IMR-90 (cell line): ENCODE measurements around the gene SLC6A13. TPM values are rescaled to one million over a fixed set of nuclear protein-coding genes. Genes with fewer than 3 reads are reported as not detected.

Experiments
- ATAC-seq: fragments of 200-7000 bp; cut with Tn5 transposase; 2 replicates; pipeline ENCODE4 v1.9.1; 2020; ENCODE audit warnings: low read depth, mild to moderate bottlenecking, moderate library complexity
- BruUV-seq: library from RNA; stranded (reverse); fragments of 400-500 nt; replicated peaks from 2 replicates; lab custom pipeline; 2021; lab: Mats Ljungman, UMichigan
- CTCF ChIA-PET: fragments of 300-600 bp; formaldehyde crosslinking; extraction: SDS; loops from one replicate; lab custom pipeline; 2021; ENCODE audit warnings: antibody characterized with exemption; lab: Yijun Ruan, JAX
- POLR2A ChIA-PET: fragments of 300-600 bp; sonication (Branson Sonifier 250); formaldehyde crosslinking; loops from one replicate; lab custom pipeline; 2022; ENCODE audit warnings: antibody characterized with exemption; ENCODE audit not compliant: unreplicated experiment; lab: Charles Lee
- DNase-seq: peaks from one replicate; pipeline ENCODE4 v3.0.0; 2013
- H2AFZ ChIP-seq: replicated peaks from 2 replicates; pipeline ENCODE3; 2013; ENCODE audit warnings: low read length, mild to moderate bottlenecking; ENCODE audit not compliant: poor library complexity
- H2AK5ac ChIP-seq: 2 replicates; pipeline ENCODE4 v1.6.1; 2013; ENCODE audit warnings: low read depth, low read length, inconsistent platforms
- H2AK9ac ChIP-seq: replicated peaks from 2 replicates; pipeline ENCODE3; 2013; ENCODE audit warnings: mild to moderate bottlenecking, low read depth, low read length, moderate library complexity; ENCODE audit not compliant: poor library complexity
- H2BK120ac ChIP-seq: 2 replicates; pipeline ENCODE4 v1.6.1; 2013; ENCODE audit warnings: low read depth, low read length, inconsistent platforms
- H2BK15ac ChIP-seq: 3 replicates; pipeline ENCODE4 v1.6.1; 2013; ENCODE audit warnings: low read depth, low read length, inconsistent platforms
- H2BK20ac ChIP-seq: 2 replicates; pipeline ENCODE4 v1.6.1; 2013; ENCODE audit warnings: low read depth, mild to moderate bottlenecking, inconsistent platforms, low read length, moderate library complexity
- H2BK5ac ChIP-seq: 2 replicates; pipeline ENCODE4 v1.6.1; 2013; ENCODE audit warnings: mild to moderate bottlenecking, low read depth, low read length, inconsistent platforms; ENCODE audit not compliant: poor library complexity, severe bottlenecking
- H3K14ac ChIP-seq: replicated peaks from 2 replicates; pipeline ENCODE4 v1.6.1; 2013; ENCODE audit warnings: low read depth, low read length, inconsistent platforms
- H3K18ac ChIP-seq: 2 replicates; pipeline ENCODE4 v1.6.1; 2013; ENCODE audit warnings: low read depth, low read length, control low read depth
- H3K23ac ChIP-seq: 2 replicates; pipeline ENCODE4 v1.6.1; 2013; ENCODE audit warnings: low read depth, low read length, inconsistent platforms
- H3K27ac ChIP-seq: 2 replicates; pipeline ENCODE4 v1.5.1; 2013; ENCODE audit warnings: mild to moderate bottlenecking, control low read depth, low read length; ENCODE audit not compliant: insufficient read depth
- H3K27me3 ChIP-seq: 2 replicates; pipeline ENCODE4 v1.6.1; 2013; ENCODE audit warnings: low read length; ENCODE audit not compliant: control insufficient read depth, insufficient read depth
- H3K36me3 ChIP-seq: 2 replicates; pipeline ENCODE4 v1.6.1; 2013; ENCODE audit warnings: low read length, mixed read lengths; ENCODE audit not compliant: control insufficient read depth, insufficient read depth
- H3K4ac ChIP-seq: 2 replicates; pipeline ENCODE4 v1.6.1; 2013; ENCODE audit warnings: low read depth, low read length, inconsistent platforms
- H3K4me1 ChIP-seq: 2 replicates; pipeline ENCODE4 v1.6.1; 2013; ENCODE audit warnings: low read length, mixed read lengths; ENCODE audit not compliant: control insufficient read depth, insufficient read depth
- H3K4me2 ChIP-seq: 2 replicates; pipeline ENCODE4 v1.6.1; 2013; ENCODE audit warnings: low read depth, mild to moderate bottlenecking, control low read depth, low read length, moderate library complexity
- H3K4me3 ChIP-seq: 2 replicates; pipeline ENCODE4 v1.5.1; 2013; ENCODE audit warnings: low read depth, mild to moderate bottlenecking, control low read depth, low read length, moderate library complexity; ENCODE audit not compliant: insufficient read depth
- H3K56ac ChIP-seq: 2 replicates; pipeline ENCODE4 v1.6.1; 2013; ENCODE audit warnings: low read length, inconsistent platforms; ENCODE audit not compliant: insufficient read depth; ENCODE audit errors: extremely low read depth
- H3K79me1 ChIP-seq, 2 experiments: 2 replicates each; pipeline ENCODE4 v1.6.1; 2013; ENCODE audit warnings: low read length in 2 of 2, inconsistent platforms in 1 of 2, low read depth in 1 of 2
- H3K9ac ChIP-seq: 2 replicates; pipeline ENCODE4 v1.6.1; 2013; ENCODE audit warnings: low read depth, low read length, control low read depth
- H3K9me1 ChIP-seq: 2 replicates; pipeline ENCODE4 v1.6.1; 2013; ENCODE audit warnings: low read length, inconsistent platforms; ENCODE audit not compliant: insufficient read depth
- H3K9me3 ChIP-seq: 2 replicates; pipeline ENCODE4 v1.6.1; 2013; ENCODE audit warnings: low read length; ENCODE audit not compliant: control insufficient read depth, insufficient read depth
- H4K20me1 ChIP-seq: 2 replicates; pipeline ENCODE4 v1.6.1; 2013; ENCODE audit warnings: low read length, inconsistent platforms; ENCODE audit not compliant: insufficient read depth
- H4K5ac ChIP-seq: 2 replicates; pipeline ENCODE4 v1.6.1; 2013; ENCODE audit warnings: mild to moderate bottlenecking, low read depth, low read length, control low read depth
- H4K8ac ChIP-seq, 2 experiments: 2 replicates each; pipeline ENCODE4 v1.6.1; 2013; ENCODE audit warnings: low read depth in 2 of 2, low read length in 2 of 2, control low read depth in 1 of 2, inconsistent platforms in 1 of 2
- H4K91ac ChIP-seq: 2 replicates; pipeline ENCODE4 v1.6.1; 2013; ENCODE audit warnings: low read depth, low read length, inconsistent platforms; ENCODE audit not compliant: insufficient read depth
- BHLHE40 ChIP-seq: fragments of 150-350 bp; IDR thresholded peaks from 2 replicates; pipeline ENCODE4 v1.6.1; 2016; ENCODE audit warnings: mild to moderate bottlenecking, low read depth, low read length
- CHD1 ChIP-seq: IDR thresholded peaks from 2 replicates; pipeline ENCODE4 v1.6.1; 2012; ENCODE audit warnings: low read depth, low read length, improper control_type of control experiment
- ELK1 ChIP-seq: fragments of 150-350 bp; IDR thresholded peaks from 2 replicates; pipeline ENCODE4 v1.6.1; 2016; ENCODE audit warnings: low read depth, mild to moderate bottlenecking, low read length, moderate library complexity, borderline replicate concordance
- FOS ChIP-seq: fragments of 150-350 bp; IDR thresholded peaks from 2 replicates; pipeline ENCODE4 v1.6.1; 2016; ENCODE audit warnings: low read depth, low read length
- MAFK ChIP-seq: IDR thresholded peaks from 2 replicates; pipeline ENCODE4 v1.6.1; 2012; ENCODE audit warnings: low read depth, low read length, improper control_type of control experiment
- MAZ ChIP-seq: IDR thresholded peaks from 2 replicates; pipeline ENCODE4 v1.6.1; 2012; ENCODE audit warnings: low read depth, mild to moderate bottlenecking, low read length, improper control_type of control experiment, moderate library complexity, borderline replicate concordance
- MXI1 ChIP-seq: IDR thresholded peaks from 2 replicates; pipeline ENCODE4 v1.6.1; 2012; ENCODE audit warnings: low read depth, mild to moderate bottlenecking, low read length, moderate library complexity, borderline replicate concordance
- NFE2L2 ChIP-seq: fragments of 150-350 bp; IDR thresholded peaks from 2 replicates; pipeline ENCODE4 v1.6.1; 2016; ENCODE audit warnings: low read depth, mild to moderate bottlenecking, low read length
- POLR2A ChIP-seq: IDR thresholded peaks from 2 replicates; pipeline ENCODE4 v1.6.1; 2012; ENCODE audit warnings: mild to moderate bottlenecking, low read depth, low read length
- RFX5 ChIP-seq: IDR thresholded peaks from 2 replicates; pipeline ENCODE4 v1.8.0; 2012; ENCODE audit warnings: low read depth, mild to moderate bottlenecking, low read length, moderate library complexity
- SMC3 ChIP-seq: fragments of 150-350 bp; IDR thresholded peaks from 2 replicates; pipeline ENCODE4 v1.6.1; 2016; ENCODE audit warnings: low read depth, mild to moderate bottlenecking, antibody characterized with exemption, low read length, moderate library complexity
- USF2 ChIP-seq: fragments of 150-350 bp; IDR thresholded peaks from 2 replicates; pipeline ENCODE4 v1.6.1; 2017; ENCODE audit warnings: mild to moderate bottlenecking, antibody characterized with exemption, low read length, low read depth
- WGBS, 2 experiments: methylation state at CpG; one replicate each; pipeline versions ENCODE4 v1.1.5 to v1.1.7; 2013; ENCODE audit warnings: missing lambda C conversion rate in 2 of 2; ENCODE audit not compliant: insufficient read length in 1 of 2; ENCODE audit errors: extremely low coverage in 2 of 2; 5-methylcytosine and 5-hydroxymethylcytosine counted together
- dilution Hi-C: fragments of 300-500 bp; cut with HindIII; formaldehyde crosslinking; loops from one replicate; pipeline ENCODE4 v1.14.3; 2018; ENCODE audit warnings: low sequenced_read_pairs; ENCODE audit not compliant: unreplicated experiment
- in situ Hi-C: fragments of 300-500 bp; cut with MboI; formaldehyde crosslinking; loops from 3 replicates; pipeline ENCODE4 v1.14.3; 2019; ENCODE audit warnings: low sequenced_read_pairs, inconsistent platforms, mixed read lengths
- intact Hi-C: fragments of 100-400 bp; cut with micrococcal nuclease; formaldehyde crosslinking; loops from 2 replicates; pipeline ENCODE4 v1.10.0; 2022
- polyA plus RNA-seq, 3 experiments: library from polyadenylated mRNA; depleted of rRNA; stranded (reverse); fragments of >200 nt; gene quantifications; 2 replicates each; pipeline ENCODE4 v1.2.3, GENCODE V29; 2012; ENCODE audit warnings: low replicate concordance in 1 of 3
- total RNA-seq: library from RNA; depleted of rRNA; stranded (reverse); fragments of >200 nt; gene quantifications from 2 replicates; pipeline ENCODE4 v1.2.3, GENCODE V29; 2012

The SLC6A13 gene
- total and polyA plus RNA-seq, 2 of the 4 experiments (the other 2 are of a cell fraction): under 0.01 to 0.10 TPM

GRCh38 chr12:174596-174995 lies 88.0 kb downstream of the SLC6A13 start:
- H3K4me1 ChIP-seq: peaks cover 17% of the 10 kb centered on the region
- intact Hi-C loops: no loop called here
- no peak overlapping the region for H3K4ac ChIP-seq
- no peaks in the 10 kb centered on the region; a peak in 1 of 4 replicates for H3K79me1 ChIP-seq
- H3K4me2 ChIP-seq: no peak overlapping the region
- 51% methylated on average over 13 of the region's 23 CpGs; no CpG with 5 or more reads in 1 of the 2 experiments for WGBS, 2 experiments
- dilution Hi-C loops: no loop called here
- H3K9me1 ChIP-seq: peaks cover 14% of the 10 kb centered on the region
- H4K5ac ChIP-seq: no peak overlapping the region
- H3K27me3 ChIP-seq: no peaks in the 10 kb centered on the region; the same call in 1 of the 2 replicates
- H2AK5ac ChIP-seq: no peak overlapping the region
- H3K18ac ChIP-seq: no peak overlapping the region
- no peak overlapping the region for H2AFZ ChIP-seq
- no peaks in the 10 kb centered on the region for H3K36me3 ChIP-seq
- H2BK5ac ChIP-seq: no peak overlapping the region
- no peak overlapping the region for H2BK15ac ChIP-seq
- H3K23ac ChIP-seq: no peak overlapping the region
- CTCF ChIA-PET: no interaction called here
- DNase-seq (no peak), ATAC-seq (no peak)
- no peak overlapping the region for H3K27ac ChIP-seq
- POLR2A ChIA-PET: no interaction called here
- no peak overlapping the region for H2AK9ac ChIP-seq
- H4K8ac ChIP-seq: no peak overlapping the region
- no peak for TF ChIP-seq RFX5
- TF ChIP-seq MAZ: no peak
- TF ChIP-seq NFE2L2: no peak
- no peak for TF ChIP-seq CHD1
- no peak for TF ChIP-seq FOS
- no peak for TF ChIP-seq POLR2A
- no peak for TF ChIP-seq ELK1
- TF ChIP-seq BHLHE40: no peak
- no peak for TF ChIP-seq MAFK
- TF ChIP-seq MXI1: no peak
- TF ChIP-seq SMC3: no peak
- no peak for TF ChIP-seq USF2
- no peaks in the 10 kb centered on the region for H3K9me3 ChIP-seq
- in situ Hi-C loops: no loop called here
- no peak overlapping the region for H2BK20ac ChIP-seq
- H2BK120ac ChIP-seq: no peak overlapping the region
- no peak overlapping the region for H3K56ac ChIP-seq
- H4K20me1 ChIP-seq: no peaks in the 10 kb centered on the region
- H4K91ac ChIP-seq: no peak overlapping the region
- no TSS peak for BruUV-seq
- no peak overlapping the region for H3K4me3 ChIP-seq
- no peak overlapping the region for H3K14ac ChIP-seq
- no peak overlapping the region for H3K9ac ChIP-seq
